Measurements from ENCODE around the gene OPN5. TPM values are rescaled to one million over a fixed set of nuclear protein-coding genes. Genes with fewer than 3 reads are reported as not detected.

Gene OPN5
- total and polyA plus RNA-seq, 2 experiments from 2014 or later: not detected

DNA sequence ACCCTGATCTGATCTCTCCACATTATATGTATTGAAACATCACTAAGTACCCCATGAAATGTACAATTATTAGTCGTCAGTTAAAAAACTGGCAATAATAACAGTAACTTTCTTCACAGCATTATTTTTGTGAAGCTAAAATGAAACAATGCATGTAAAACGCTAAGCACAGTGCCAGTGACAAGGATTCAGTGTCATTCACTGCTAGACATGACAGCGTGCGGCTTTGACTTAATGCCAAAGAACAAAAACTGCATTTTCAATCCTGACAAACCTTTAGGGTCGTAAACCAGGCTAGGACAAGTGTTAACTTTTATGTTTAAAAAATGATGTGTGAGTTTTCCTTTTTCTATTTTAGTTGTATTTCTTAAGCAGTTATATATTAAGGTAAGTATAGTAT lies 8.8 kb upstream of the OPN5 start:
- no peaks in the 10 kb centered on the region for H4K20me1 ChIP-seq (replicated peaks; ENCODE audit: insufficient read depth)
- Mint-ChIP-seq H3K4me1 (no peaks in the 10 kb centered on the region), H3K27me3 (ENCODE audit: insufficient read depth, low read depth, poor library complexity) (no peaks in the 10 kb centered on the region), H3K36me3 (ENCODE audit: low read depth) (no peaks in the 10 kb centered on the region; the same call in 2 of the 3 replicates), H3K9me3 (no peaks in the 10 kb centered on the region), H3K4me3 (no peak overlapping the region), H3K27ac (no peak overlapping the region)
- H3K36me3 ChIP-seq (ENCODE audit: insufficient read depth): no peaks in the 10 kb centered on the region
- ATAC-seq (no peak), DNase-seq (ENCODE audit: low spot score) (no peak)
- no peaks in the 10 kb centered on the region for H3K79me2 ChIP-seq (replicated peaks; ENCODE audit: insufficient read depth)
- no peak overlapping the region for H2AFZ ChIP-seq
- no peaks in the 10 kb centered on the region for H3K4me1 ChIP-seq (ENCODE audit: insufficient read depth)
- H3K27ac ChIP-seq (ENCODE audit: low read depth): no peak overlapping the region
- H3F3A ChIP-seq (replicated peaks; ENCODE audit: low read depth): no peaks in the 10 kb centered on the region
- no peaks in the 10 kb centered on the region for H3K27me3 ChIP-seq (ENCODE audit: insufficient read depth)
- no peaks in the 10 kb centered on the region; the same call in 1 of the 2 replicates for H3K9me2 ChIP-seq (ENCODE audit: insufficient read depth)
- H3K4me3 ChIP-seq: no peak overlapping the region
- TF ChIP-seq, protein P1, sequence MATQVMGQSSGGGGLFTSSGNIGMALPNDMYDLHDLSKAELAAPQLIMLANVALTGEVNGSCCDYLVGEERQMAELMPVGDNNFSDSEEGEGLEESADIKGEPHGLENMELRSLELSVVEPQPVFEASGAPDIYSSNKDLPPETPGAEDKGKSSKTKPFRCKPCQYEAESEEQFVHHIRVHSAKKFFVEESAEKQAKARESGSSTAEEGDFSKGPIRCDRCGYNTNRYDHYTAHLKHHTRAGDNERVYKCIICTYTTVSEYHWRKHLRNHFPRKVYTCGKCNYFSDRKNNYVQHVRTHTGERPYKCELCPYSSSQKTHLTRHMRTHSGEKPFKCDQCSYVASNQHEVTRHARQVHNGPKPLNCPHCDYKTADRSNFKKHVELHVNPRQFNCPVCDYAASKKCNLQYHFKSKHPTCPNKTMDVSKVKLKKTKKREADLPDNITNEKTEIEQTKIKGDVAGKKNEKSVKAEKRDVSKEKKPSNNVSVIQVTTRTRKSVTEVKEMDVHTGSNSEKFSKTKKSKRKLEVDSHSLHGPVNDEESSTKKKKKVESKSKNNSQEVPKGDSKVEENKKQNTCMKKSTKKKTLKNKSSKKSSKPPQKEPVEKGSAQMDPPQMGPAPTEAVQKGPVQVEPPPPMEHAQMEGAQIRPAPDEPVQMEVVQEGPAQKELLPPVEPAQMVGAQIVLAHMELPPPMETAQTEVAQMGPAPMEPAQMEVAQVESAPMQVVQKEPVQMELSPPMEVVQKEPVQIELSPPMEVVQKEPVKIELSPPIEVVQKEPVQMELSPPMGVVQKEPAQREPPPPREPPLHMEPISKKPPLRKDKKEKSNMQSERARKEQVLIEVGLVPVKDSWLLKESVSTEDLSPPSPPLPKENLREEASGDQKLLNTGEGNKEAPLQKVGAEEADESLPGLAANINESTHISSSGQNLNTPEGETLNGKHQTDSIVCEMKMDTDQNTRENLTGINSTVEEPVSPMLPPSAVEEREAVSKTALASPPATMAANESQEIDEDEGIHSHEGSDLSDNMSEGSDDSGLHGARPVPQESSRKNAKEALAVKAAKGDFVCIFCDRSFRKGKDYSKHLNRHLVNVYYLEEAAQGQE (IDR thresholded peaks at IDR 0.05; ENCODE audit: unreplicated experiment): no peak
- TF ChIP-seq, protein P2, sequence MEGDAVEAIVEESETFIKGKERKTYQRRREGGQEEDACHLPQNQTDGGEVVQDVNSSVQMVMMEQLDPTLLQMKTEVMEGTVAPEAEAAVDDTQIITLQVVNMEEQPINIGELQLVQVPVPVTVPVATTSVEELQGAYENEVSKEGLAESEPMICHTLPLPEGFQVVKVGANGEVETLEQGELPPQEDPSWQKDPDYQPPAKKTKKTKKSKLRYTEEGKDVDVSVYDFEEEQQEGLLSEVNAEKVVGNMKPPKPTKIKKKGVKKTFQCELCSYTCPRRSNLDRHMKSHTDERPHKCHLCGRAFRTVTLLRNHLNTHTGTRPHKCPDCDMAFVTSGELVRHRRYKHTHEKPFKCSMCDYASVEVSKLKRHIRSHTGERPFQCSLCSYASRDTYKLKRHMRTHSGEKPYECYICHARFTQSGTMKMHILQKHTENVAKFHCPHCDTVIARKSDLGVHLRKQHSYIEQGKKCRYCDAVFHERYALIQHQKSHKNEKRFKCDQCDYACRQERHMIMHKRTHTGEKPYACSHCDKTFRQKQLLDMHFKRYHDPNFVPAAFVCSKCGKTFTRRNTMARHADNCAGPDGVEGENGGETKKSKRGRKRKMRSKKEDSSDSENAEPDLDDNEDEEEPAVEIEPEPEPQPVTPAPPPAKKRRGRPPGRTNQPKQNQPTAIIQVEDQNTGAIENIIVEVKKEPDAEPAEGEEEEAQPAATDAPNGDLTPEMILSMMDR (conservative IDR thresholded peaks at IDR 0.05; ENCODE audit: low read depth in 2 of 2): no peak
- TF ChIP-seq ZNF331 (CRISPR knock-in tag; IDR thresholded peaks at IDR 0.05; ENCODE audit: low read depth): no peak
- TF ChIP-seq JUNB (IDR thresholded peaks at IDR 0.05; ENCODE audit: unreplicated experiment): no peak
- TF ChIP-seq, protein P3, sequence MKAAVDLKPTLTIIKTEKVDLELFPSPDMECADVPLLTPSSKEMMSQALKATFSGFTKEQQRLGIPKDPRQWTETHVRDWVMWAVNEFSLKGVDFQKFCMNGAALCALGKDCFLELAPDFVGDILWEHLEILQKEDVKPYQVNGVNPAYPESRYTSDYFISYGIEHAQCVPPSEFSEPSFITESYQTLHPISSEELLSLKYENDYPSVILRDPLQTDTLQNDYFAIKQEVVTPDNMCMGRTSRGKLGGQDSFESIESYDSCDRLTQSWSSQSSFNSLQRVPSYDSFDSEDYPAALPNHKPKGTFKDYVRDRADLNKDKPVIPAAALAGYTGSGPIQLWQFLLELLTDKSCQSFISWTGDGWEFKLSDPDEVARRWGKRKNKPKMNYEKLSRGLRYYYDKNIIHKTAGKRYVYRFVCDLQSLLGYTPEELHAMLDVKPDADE (IDR thresholded peaks at IDR 0.05): no peak
- no peak for TF ChIP-seq EZH2 (IDR thresholded peaks at IDR 0.05; ENCODE audit: low read depth, unreplicated experiment)
- no peak for TF ChIP-seq POLR2AphosphoS5 (IDR thresholded peaks at IDR 0.05; ENCODE audit: low read depth)
- no peak for TF ChIP-seq NANOG (IDR thresholded peaks at IDR 0.05; ENCODE audit: borderline replicate concordance)
- TF ChIP-seq EZH2phosphoT487 (IDR thresholded peaks at IDR 0.05; ENCODE audit: unreplicated experiment): no peak
- TF ChIP-seq ZNF114 (CRISPR knock-in tag; IDR thresholded peaks at IDR 0.05): no peak
- TF ChIP-seq STAT1 (IDR thresholded peaks at IDR 0.05; ENCODE audit: unreplicated experiment): no peak
- TF ChIP-seq CREB1 (CRISPR knock-in tag; IDR thresholded peaks at IDR 0.05; ENCODE audit: low read depth): no peak
- TF ChIP-seq, protein P4, sequence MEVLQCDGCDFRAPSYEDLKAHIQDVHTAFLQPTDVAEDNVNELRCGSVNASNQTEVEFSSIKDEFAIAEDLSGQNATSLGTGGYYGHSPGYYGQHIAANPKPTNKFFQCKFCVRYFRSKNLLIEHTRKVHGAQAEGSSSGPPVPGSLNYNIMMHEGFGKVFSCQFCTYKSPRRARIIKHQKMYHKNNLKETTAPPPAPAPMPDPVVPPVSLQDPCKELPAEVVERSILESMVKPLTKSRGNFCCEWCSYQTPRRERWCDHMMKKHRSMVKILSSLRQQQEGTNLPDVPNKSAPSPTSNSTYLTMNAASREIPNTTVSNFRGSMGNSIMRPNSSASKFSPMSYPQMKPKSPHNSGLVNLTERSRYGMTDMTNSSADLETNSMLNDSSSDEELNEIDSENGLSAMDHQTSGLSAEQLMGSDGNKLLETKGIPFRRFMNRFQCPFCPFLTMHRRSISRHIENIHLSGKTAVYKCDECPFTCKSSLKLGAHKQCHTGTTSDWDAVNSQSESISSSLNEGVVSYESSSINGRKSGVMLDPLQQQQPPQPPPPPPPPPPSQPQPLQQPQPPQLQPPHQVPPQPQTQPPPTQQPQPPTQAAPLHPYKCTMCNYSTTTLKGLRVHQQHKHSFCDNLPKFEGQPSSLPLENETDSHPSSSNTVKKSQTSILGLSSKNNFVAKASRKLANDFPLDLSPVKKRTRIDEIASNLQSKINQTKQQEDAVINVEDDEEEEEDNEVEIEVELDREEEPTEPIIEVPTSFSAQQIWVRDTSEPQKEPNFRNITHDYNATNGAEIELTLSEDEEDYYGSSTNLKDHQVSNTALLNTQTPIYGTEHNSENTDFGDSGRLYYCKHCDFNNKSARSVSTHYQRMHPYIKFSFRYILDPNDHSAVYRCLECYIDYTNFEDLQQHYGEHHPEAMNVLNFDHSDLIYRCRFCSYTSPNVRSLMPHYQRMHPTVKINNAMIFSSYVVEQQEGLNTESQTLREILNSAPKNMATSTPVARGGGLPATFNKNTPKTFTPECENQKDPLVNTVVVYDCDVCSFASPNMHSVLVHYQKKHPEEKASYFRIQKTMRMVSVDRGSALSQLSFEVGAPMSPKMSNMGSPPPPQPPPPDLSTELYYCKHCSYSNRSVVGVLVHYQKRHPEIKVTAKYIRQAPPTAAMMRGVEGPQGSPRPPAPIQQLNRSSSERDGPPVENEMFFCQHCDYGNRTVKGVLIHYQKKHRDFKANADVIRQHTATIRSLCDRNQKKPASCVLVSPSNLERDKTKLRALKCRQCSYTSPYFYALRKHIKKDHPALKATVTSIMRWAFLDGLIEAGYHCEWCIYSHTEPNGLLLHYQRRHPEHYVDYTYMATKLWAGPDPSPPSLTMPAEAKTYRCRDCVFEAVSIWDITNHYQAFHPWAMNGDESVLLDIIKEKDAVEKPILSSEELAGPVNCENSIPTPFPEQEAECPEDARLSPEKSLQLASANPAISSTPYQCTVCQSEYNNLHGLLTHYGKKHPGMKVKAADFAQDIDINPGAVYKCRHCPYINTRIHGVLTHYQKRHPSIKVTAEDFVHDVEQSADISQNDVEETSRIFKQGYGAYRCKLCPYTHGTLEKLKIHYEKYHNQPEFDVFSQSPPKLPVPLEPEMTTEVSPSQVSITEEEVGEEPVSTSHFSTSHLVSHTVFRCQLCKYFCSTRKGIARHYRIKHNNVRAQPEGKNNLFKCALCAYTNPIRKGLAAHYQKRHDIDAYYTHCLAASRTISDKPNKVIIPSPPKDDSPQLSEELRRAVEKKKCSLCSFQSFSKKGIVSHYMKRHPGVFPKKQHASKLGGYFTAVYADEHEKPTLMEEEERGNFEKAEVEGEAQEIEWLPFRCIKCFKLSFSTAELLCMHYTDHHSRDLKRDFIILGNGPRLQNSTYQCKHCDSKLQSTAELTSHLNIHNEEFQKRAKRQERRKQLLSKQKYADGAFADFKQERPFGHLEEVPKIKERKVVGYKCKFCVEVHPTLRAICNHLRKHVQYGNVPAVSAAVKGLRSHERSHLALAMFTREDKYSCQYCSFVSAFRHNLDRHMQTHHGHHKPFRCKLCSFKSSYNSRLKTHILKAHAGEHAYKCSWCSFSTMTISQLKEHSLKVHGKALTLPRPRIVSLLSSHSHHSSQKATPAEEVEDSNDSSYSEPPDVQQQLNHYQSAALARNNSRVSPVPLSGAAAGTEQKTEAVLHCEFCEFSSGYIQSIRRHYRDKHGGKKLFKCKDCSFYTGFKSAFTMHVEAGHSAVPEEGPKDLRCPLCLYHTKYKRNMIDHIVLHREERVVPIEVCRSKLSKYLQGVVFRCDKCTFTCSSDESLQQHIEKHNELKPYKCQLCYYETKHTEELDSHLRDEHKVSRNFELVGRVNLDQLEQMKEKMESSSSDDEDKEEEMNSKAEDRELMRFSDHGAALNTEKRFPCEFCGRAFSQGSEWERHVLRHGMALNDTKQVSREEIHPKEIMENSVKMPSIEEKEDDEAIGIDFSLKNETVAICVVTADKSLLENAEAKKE (CRISPR knock-in tag; IDR thresholded peaks at IDR 0.05): no peak
- no peak overlapping the region for H3K4me2 ChIP-seq

Measured in GM23338 (cell line).